GM21723 (cell line): ENCODE measurements around the gene MASP1.
"Not testable (repeated sequence)": the region's sequence is repeated elsewhere in the genome, so short reads cannot be mapped to it uniquely, and the experiment has no call there.

Source experiments
- ATAC-seq: cut with Tn5 transposase; IDR thresholded peaks from one replicate; pipeline ENCODE4 v1.9.1; 2021; ENCODE audit warnings: mild to moderate bottlenecking, moderate library complexity; ENCODE audit not compliant: unreplicated experiment

Gene MASP1

GRCh38 chr3:187227658-187228258 is 63.8 kb downstream of the MASP1 start:
- no peak for ATAC-seq

GRCh38 chr3:187223799-187224198 is 67.7 kb downstream of the MASP1 start:
- no peak for ATAC-seq

- no peak for ATAC-seq
Measured at GRCh38 chr3:187222801-187223200, 68.7 kb downstream of the MASP1 start.

DNA sequence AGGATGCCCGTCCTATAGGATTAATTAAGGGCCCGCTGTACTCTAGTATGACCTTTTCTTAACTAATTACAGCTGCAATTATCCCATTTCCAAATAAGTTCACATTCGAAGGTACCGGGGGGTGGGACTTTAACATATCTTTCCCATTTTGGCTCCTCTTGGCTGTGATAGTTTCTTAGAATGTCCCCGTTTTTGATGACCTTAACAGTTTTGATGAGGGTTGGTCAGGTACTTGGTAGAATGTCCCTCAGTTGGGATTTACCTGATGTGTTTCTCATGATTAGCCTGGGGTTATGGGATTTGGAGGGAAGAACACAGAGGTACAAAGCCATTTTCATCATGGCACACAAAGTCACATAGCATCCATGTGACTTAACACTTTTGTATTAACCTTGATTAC is 76.1 kb downstream of the MASP1 start:
- ATAC-seq, result no peak

GRCh38 chr3:187213616-187214015 is 77.9 kb downstream of the MASP1 start:
- no peak for ATAC-seq

DNA sequence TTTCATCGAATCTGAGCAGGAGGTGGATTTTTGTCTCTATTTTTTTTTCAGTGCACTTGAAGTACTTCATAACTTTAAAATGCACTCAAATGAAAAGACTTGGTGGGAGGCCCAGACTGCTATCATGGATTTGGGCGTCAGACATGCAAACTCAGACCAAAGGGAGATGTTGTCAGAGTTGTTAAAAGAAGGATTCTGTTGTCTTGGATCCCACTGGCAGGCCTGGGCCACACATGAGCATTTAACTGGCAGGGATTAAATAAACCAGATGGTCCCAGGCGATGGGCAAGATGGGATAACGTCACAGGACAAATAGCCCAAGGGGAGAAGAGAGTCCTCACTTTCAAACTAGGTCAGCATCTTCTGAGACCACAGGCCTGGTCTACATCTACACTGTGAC is 78.8 kb downstream of the MASP1 start:
- ATAC-seq, result no peak

- no peak for ATAC-seq
Measured at GRCh38 chr3:187212196-187212545, 79.4 kb downstream of the MASP1 start.

DNA sequence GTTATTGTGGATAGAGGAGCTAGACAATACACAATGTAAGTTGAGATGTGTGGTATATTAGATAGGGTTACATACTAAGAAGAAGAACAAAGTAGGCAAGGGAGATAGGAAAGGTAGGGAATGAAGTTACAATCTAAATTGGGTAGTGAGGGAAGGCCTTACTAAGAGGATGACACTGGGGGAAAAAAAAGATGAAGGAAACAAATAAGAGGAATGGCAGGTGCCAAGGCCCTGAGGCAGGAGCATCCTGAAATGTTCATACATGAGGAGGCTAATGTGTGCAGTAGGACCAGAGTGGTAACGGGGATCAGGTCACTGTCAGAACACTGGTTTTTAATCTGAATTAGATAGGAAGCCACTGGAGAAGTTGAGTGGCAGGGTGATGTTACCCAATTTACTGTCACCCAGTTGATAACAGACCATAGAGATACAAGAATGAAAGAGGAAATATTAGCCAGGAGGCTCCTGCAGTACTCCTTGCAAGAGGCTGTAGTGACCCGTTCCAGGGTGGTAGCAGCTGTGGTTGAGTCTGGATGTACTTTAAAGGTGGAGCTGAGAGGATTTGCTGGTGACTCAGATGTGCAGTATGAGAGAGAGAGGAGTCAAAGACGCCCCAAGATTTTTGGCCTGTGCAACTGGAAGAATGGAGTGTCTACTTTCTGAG is 79.9 kb downstream of the MASP1 start:
- no peak for ATAC-seq

DNA sequence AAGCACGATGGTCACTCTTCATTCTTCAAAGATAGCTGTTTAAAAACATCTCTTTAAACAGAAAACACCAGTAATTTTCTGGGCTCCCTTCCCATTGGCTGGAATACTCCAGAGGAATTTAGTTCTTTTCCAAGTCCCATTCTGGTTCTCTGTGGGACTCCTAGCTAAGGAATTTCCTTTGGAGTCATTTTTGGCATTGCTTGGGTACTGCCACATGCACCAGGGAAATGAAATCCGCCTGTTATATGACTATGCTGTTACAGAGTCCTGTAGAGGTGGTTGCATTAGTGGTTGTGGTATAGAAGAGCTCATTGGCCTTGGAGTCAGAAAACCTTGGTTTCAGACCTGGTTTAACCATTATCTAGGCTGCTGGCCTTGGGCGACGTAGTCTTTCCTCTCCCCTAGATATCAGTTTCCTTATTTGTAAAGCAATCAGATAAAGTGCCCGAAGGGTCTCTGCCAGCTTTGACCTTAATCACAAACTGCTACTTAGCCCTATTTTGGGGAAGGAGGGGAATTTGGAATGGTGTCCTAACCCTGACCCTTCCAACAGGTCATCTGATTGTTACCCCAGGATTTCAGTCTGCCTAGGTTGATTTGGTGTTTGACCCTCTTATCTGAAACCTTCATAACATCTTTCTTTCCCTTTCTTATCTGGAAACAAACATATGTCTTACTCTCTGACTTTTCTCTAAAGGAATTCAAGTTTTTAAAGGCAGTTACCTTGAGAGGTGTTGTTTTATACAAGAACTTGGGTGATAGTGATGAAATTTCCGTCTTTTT is 80.8 kb downstream of the MASP1 start:
- ATAC-seq, result no peak

DNA sequence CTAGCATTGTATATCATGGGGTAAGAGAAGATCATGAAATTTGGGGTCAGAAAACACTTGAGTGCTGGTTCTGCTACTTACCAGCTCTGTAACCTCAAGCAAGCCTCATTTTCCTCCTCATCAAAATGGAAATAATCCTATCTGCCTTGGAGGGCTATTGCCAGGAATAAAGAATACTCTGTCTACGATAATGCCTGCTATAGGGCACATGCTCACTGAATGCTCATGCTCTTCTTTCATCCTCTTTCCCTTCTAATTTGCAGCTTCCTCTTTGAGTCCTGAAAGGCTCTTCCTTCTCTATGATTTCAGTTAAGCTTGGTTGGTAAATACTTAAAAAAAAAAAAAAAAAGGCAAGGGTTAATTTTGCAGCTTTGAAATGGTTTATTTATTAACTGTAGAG is 81.4 kb downstream of the MASP1 start:
- no peak for ATAC-seq

DNA sequence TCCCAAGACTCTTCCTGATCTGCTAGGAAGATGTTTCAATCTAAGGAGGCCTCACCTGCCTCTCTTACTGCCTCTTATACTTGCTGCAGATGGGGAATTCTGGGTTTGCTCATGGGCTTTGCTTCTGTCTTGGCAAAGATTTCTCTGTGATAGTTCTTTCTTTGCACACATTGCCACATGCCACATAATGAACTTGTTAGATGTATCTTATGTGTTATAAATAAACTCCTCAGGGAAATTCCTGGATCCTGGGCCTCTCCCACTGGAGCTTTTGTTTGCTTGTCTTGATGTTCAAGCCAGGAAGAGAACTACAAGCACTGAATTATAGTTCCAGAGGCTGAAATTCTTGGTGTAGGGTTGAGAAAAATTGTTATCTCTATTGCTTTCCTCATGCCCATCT is 82.0 kb downstream of the MASP1 start:
- no peak for ATAC-seq

DNA sequence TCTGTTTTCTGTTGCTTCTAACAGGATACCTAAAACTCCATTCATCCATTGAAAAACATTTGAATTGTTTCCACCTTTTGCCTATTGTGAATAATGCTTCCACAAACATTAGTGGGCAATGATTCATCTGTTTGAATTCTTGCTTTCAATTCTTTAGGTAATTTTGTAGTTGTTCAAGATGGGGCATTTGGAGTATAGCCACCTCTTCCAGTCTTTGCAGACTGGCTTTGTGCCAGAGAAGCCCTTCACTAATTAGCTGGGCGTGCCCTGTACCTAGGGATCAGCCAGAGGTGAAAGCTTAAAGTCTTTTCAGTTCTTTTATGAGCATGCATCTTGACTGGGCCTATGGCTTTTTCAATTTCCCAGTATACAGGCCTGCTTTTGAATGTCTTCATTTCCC is 83.4 kb downstream of the MASP1 start:
- no peak for ATAC-seq

GRCh38 chr3:187207624-187208023 is 83.9 kb downstream of the MASP1 start:
- no peak for ATAC-seq

- ATAC-seq, result no peak
Measured at GRCh38 chr3:187207062-187207461, 84.5 kb downstream of the MASP1 start.

GRCh38 chr3:187205683-187206082 is 85.9 kb downstream of the MASP1 start:
- no peak for ATAC-seq

- not testable (repeated sequence) for ATAC-seq
Measured at GRCh38 chr3:187199463-187200050, 92.0 kb downstream of the MASP1 start.

GRCh38 chr3:187198490-187198889 is 93.0 kb downstream of the MASP1 start:
- ATAC-seq, result no peak

- ATAC-seq, result no peak
Measured at GRCh38 chr3:187197335-187197649, 94.2 kb downstream of the MASP1 start, which contains the start of gene RTP1. Gene RTP1 (plus strand): TSS chr3:187197486. CDS start chr3:187197516, 30 bp downstream.

DNA sequence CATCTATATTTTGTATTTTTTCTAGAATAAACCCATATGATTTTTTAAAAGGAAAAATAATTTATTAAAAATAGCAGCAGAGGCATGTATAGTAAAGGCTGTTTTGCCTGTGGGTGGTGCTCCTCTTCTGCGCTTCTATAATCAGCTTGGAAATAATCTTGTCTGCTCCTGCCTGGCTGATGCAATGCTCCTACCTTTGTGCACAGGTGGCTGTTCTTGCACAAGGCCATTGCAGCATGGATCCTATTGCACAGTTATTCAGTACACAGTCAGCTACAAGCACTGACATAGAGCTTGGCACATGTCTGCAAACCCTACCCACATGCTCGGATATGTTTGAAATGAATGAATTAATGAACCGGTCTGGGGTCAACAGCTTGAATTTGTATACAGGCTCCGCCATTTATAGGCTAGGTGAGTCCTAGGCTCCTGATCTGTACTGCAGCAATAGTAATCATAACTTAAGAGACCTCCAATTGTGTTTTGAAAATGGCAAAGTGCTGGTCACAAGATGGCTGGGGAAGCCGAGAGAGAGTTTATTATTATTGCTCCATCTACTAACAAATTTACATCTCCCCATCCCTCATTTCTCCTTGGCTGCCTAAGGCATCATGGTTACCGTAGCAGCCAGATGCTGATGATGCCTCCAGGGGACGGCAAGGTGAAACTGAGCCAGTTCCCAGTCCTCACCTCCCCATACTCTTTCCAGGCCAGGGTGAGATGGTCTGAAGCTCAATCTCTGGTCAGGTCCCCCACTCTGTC is 94.8 kb downstream of the MASP1 start:
- ATAC-seq, result no peak

DNA sequence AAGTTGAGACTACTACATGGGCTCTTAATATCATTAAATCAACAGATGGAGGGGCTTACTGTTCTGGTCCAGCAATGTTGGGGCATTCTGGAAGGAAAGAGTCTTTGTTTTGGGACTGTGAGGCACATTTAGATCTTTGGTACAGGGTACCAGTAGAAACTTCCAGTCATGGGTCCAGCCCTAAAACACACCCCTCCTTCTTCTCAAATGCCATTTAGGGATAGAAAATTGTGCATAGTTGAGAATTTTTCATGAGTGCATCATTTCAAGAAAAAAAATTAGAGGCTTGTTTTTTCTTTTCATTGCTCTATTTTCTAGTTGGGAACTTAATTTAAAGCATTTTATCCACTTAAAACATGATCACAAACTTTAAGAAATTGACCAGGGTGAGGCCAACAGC is 98.4 kb downstream of the MASP1 start:
- no peak for ATAC-seq

- ATAC-seq, result no peak
Measured at GRCh38 chr3:187191271-187191670, 100.3 kb downstream of the MASP1 start.
